ENCODE data around the gene PTF1A. TPM values are rescaled to one million over a fixed set of nuclear protein-coding genes. Genes with fewer than 3 reads are reported as not detected.

The PTF1A gene
- polyA plus RNA-seq, 2 of the 4 experiments (the other 2 are of a cell fraction) = not detected

GRCh38 chr10:23157691-23158369 is 34.3 kb upstream of the PTF1A start:
- WGBS (ENCODE audit: missing lambda C conversion rate) = 41% methylated on average over 12 of the region's 12 CpGs
- DNase-seq (ENCODE audit: low read depth in 1 of 2, low spot score in 1 of 2) (peak; percentile 34 to 58), ATAC-seq (peak; percentile 65 to 80; a peak in 4 of 6 replicates), FAIRE-seq (no peak)
- POLR2A ChIA-PET = no interaction called here
- Histone ChIP-seq H3K4me2 (peak overlapping the region; percentile 79), H3K4me3 (peak overlapping the region; percentile 29; the same call in 1 of the 3 replicates), H3K9me3 (no peaks in the 10 kb centered on the region), H3K4me1 (peaks cover 3% of the 10 kb centered on the region; the same call in 1 of the 3 replicates), H3K27ac (no peak overlapping the region)
- TF ChIP-seq TFCP2L1 (CRISPR knock-in tag; IDR thresholded peaks at IDR 0.05) (no peak), POLR2A (IDR thresholded peaks at IDR 0.05; ENCODE audit: low read length) (no peak), RAD21 (conservative IDR thresholded peaks at IDR 0.05 in 1 of 2, IDR thresholded peaks at IDR 0.05 in 1 of 2) (peak in 1 of 2 experiments; percentile 36; a peak in 1 of 5 replicates), FOSL2 (IDR thresholded peaks at IDR 0.05) (no peak), FOSL2 (CRISPR knock-in tag; IDR thresholded peaks at IDR 0.05) (peak; percentile 70), ESRRA (IDR thresholded peaks at IDR 0.05; ENCODE audit: borderline replicate concordance, low read length) (no peak)
- CTCF ChIA-PET = interaction anchor here (0.6 to 6.7 kb wide), 67 partner anchors 8 to 1712 kb away, joined by 3 to 78 read pairs (median 4); no protein-coding TSS in a partner anchor

- ATAC-seq (peak; percentile 75 to 91; a peak in 5 of 6 replicates), DNase-seq (ENCODE audit: low read depth in 1 of 2, low spot score in 1 of 2) (peak; percentile 71 to 78), FAIRE-seq (no peak)
- peaks cover 3% of the 10 kb centered on the region; the same call in 1 of the 3 replicates for H3K4me1 ChIP-seq
- 2% methylated on average over 5 of the region's 5 CpGs for WGBS (ENCODE audit: missing lambda C conversion rate)
- H3K4me2 ChIP-seq = peak overlapping the region; percentile 79
- ChIA-PET POLR2A (no interaction called here), CTCF (interaction anchor here (0.6 to 6.7 kb wide), 67 partner anchors 8 to 1712 kb away, joined by 3 to 78 read pairs (median 4); no protein-coding TSS in a partner anchor)
- H3K27ac ChIP-seq = no peak overlapping the region
- H3K4me3 ChIP-seq = peak overlapping the region; percentile 29; the same call in 1 of the 3 replicates
- H3K9me3 ChIP-seq = no peaks in the 10 kb centered on the region
- TF ChIP-seq EHF (CRISPR knock-in tag; IDR thresholded peaks at IDR 0.05) = no peak
- TF ChIP-seq SMC3 (IDR thresholded peaks at IDR 0.05) = peak; percentile 71
- TF ChIP-seq RAD21 (conservative IDR thresholded peaks at IDR 0.05 in 1 of 2, IDR thresholded peaks at IDR 0.05 in 1 of 2) = peak; percentile 88 to 90
- TF ChIP-seq CTCF (IDR thresholded peaks at IDR 0.05) = peak; percentile 91
These were observed 33.7 kb upstream of the PTF1A start for GRCh38 chr10:23158370-23158769.

GRCh38 chr10:23171232-23171876 is 20.8 kb upstream of the PTF1A start:
- DNase-seq (ENCODE audit: low read depth in 1 of 2, low spot score in 1 of 2) = peak in 1 of 2 experiments; percentile 14
- TF ChIP-seq HEYL (CRISPR knock-in tag; IDR thresholded peaks at IDR 0.05) (no peak), EHMT2 (IDR thresholded peaks at IDR 0.05; ENCODE audit: low read depth) (0 out of 2 replicates have a peak, but pooled peaks have one; percentile 39)
- TF ChIP-seq, protein P1, sequence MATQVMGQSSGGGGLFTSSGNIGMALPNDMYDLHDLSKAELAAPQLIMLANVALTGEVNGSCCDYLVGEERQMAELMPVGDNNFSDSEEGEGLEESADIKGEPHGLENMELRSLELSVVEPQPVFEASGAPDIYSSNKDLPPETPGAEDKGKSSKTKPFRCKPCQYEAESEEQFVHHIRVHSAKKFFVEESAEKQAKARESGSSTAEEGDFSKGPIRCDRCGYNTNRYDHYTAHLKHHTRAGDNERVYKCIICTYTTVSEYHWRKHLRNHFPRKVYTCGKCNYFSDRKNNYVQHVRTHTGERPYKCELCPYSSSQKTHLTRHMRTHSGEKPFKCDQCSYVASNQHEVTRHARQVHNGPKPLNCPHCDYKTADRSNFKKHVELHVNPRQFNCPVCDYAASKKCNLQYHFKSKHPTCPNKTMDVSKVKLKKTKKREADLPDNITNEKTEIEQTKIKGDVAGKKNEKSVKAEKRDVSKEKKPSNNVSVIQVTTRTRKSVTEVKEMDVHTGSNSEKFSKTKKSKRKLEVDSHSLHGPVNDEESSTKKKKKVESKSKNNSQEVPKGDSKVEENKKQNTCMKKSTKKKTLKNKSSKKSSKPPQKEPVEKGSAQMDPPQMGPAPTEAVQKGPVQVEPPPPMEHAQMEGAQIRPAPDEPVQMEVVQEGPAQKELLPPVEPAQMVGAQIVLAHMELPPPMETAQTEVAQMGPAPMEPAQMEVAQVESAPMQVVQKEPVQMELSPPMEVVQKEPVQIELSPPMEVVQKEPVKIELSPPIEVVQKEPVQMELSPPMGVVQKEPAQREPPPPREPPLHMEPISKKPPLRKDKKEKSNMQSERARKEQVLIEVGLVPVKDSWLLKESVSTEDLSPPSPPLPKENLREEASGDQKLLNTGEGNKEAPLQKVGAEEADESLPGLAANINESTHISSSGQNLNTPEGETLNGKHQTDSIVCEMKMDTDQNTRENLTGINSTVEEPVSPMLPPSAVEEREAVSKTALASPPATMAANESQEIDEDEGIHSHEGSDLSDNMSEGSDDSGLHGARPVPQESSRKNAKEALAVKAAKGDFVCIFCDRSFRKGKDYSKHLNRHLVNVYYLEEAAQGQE (IDR thresholded peaks at IDR 0.05) = peak; percentile 86
- Histone ChIP-seq H3K4me3 (no peak overlapping the region), H3K9me3 (no peaks in the 10 kb centered on the region), H3K4me1 (no peaks in the 10 kb centered on the region), H3K27ac (no peak overlapping the region), H3K4me2 (no peak overlapping the region)
- no peak for FAIRE-seq
- ATAC-seq = peak in 1 of 2 experiments; percentile 70; a peak in 2 of 6 replicates
- WGBS (ENCODE audit: missing lambda C conversion rate) = 40% methylated on average over 24 of the region's 26 CpGs
- POLR2A ChIA-PET = no interaction called here
- CTCF ChIA-PET = no interaction called here

Measured in A549 (cell line).